Spleen (tissue), 7 donors: ENCODE measurements around the gene ZNF160.

ENCODE experiments used
- POLR2A ChIP-seq, 3 donors: fragments of 450-650 bp; IDR thresholded peaks; one replicate each; pipeline ENCODE4 v1.5.1; 2017; ENCODE audit warnings: antibody characterized with exemption in 3 of 3, mild to moderate bottlenecking in 1 of 3
- TF ChIP-seq, protein P1 (sequence below), 11 experiments: fragments of 200-600 bp in 7 of 11; fragments of 450-650 bp in 4 of 11; sonication (generic) in 4 of 11; IDR thresholded peaks in 8 of 11; conservative IDR thresholded peaks in 3 of 11; 1 replicate in 7 of 11; 2 replicates in 4 of 11; pipeline versions ENCODE4 v1.4.0 to v1.8.0; 2016 to 2021; ENCODE audit warnings: antibody characterized with exemption in 11 of 11, inconsistent platforms in 4 of 11, mild to moderate bottlenecking in 1 of 11
- donor health status: DM: no; HTN: no; CAD: no; lungs with moderate emphysema.
- donor health status: DM: no; HTN: no; CAD: no.
- donor health status: DM: no; HTN: no; CAD: no.

DNA sequence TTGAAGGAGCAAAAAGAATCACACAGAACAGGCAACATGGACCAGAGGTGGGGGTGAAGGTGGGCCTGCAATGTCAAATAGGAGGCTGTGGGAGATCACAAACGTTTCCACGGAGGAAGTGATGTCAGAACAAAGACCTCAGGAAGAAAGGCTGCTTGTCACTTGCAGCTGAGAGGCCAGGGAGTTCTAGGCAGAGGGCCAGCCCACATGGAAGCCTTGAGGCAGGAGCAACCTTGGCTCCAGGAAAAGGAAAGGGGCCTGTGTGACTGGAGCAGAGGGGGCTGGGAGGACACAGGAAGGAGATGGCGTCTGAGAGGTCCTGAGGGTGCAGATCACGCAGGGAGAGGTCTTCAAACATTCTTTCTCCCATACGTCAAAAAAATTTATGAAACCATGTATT is 16.3 kb downstream of the ZNF160 start:
- TF ChIP-seq POLR2A (IDR thresholded peaks at IDR 0.05) = no peak
- TF ChIP-seq, protein P1, sequence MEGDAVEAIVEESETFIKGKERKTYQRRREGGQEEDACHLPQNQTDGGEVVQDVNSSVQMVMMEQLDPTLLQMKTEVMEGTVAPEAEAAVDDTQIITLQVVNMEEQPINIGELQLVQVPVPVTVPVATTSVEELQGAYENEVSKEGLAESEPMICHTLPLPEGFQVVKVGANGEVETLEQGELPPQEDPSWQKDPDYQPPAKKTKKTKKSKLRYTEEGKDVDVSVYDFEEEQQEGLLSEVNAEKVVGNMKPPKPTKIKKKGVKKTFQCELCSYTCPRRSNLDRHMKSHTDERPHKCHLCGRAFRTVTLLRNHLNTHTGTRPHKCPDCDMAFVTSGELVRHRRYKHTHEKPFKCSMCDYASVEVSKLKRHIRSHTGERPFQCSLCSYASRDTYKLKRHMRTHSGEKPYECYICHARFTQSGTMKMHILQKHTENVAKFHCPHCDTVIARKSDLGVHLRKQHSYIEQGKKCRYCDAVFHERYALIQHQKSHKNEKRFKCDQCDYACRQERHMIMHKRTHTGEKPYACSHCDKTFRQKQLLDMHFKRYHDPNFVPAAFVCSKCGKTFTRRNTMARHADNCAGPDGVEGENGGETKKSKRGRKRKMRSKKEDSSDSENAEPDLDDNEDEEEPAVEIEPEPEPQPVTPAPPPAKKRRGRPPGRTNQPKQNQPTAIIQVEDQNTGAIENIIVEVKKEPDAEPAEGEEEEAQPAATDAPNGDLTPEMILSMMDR (IDR thresholded peaks at IDR 0.05 in 8 of 11, conservative IDR thresholded peaks at IDR 0.05 in 3 of 11) = no peak
